Sigmoid colon (tissue), 7 donors: ENCODE data around the gene ADAM8. TPM values are rescaled to one million over a fixed set of nuclear protein-coding genes. Genes with fewer than 3 reads are reported as not detected.

Experiments
- DNase-seq: peaks from one replicate; pipeline ENCODE4 v3.0.0-alpha.2; 2019
- H3K27ac ChIP-seq, 4 donors: fragments of 200-600 bp; sonication (generic); one replicate each; pipeline ENCODE4 v1.5.1; 2016 to 2019; ENCODE audit warnings: mild to moderate bottlenecking in 1 of 4
- H3K27me3 ChIP-seq, 3 donors: fragments of 200-600 bp; sonication (generic); one replicate each; pipeline ENCODE4 v1.5.1; 2019; ENCODE audit warnings: mild to moderate bottlenecking in 1 of 3
- H3K36me3 ChIP-seq, 4 donors: fragments of 200-600 bp; sonication (generic); one replicate each; pipeline ENCODE4 v1.5.1; 2016 to 2019
- H3K4me1 ChIP-seq, 4 donors: fragments of 200-600 bp; sonication (generic); one replicate each; pipeline ENCODE4 v1.5.1; 2017 to 2019
- H3K4me3 ChIP-seq, 4 donors: fragments of 200-600 bp; sonication (generic); one replicate each; pipeline ENCODE4 v1.5.1; 2017 to 2019; ENCODE audit warnings: mild to moderate bottlenecking in 2 of 4, moderate library complexity in 1 of 4
- H3K9me3 ChIP-seq, 4 donors: fragments of 200-600 bp in 3 of 4; sonication (generic) in 3 of 4; one replicate each; pipeline versions ENCODE4 v1.5.1 to v1.6.1; 2013 to 2019
- EP300 ChIP-seq, 4 donors: sonication (generic); formaldehyde crosslinking; IDR thresholded peaks; one replicate each; pipeline ENCODE4 v1.6.1; 2017; ENCODE audit warnings: antibody characterized with exemption in 4 of 4
- POLR2A ChIP-seq, 2 donors: fragments of 450-650 bp; IDR thresholded peaks; one replicate each; pipeline ENCODE4 v1.6.1; 2016; ENCODE audit warnings: antibody characterized with exemption in 2 of 2, mild to moderate bottlenecking in 2 of 2, moderate library complexity in 2 of 2
- POLR2AphosphoS5 ChIP-seq, 4 donors: sonication (generic); formaldehyde crosslinking; IDR thresholded peaks; one replicate each; pipeline ENCODE4 v1.6.1; 2017; ENCODE audit warnings: antibody characterized with exemption in 4 of 4
- WGBS, 2 donors: extraction: QIAGEN DNeasy Blood & Tissue Kit; methylation state at CpG; one replicate each; pipeline ENCODE4 v1.1.7; 2013; 5-methylcytosine and 5-hydroxymethylcytosine counted together
- intact Hi-C: fragments of 100-400 bp; cut with DNase I; formaldehyde crosslinking; loops from one replicate; pipeline ENCODE4 v1.15.1; 2023
- polyA plus RNA-seq, 3 donors: library from polyadenylated mRNA; stranded (reverse); fragments of 200-250 nt; gene quantifications; one replicate each; pipeline ENCODE4 v1.2.3, GENCODE V29; 2013
- total RNA-seq, 4 donors: library from RNA; depleted of rRNA; stranded (reverse); fragments of >200 nt; gene quantifications; one replicate each; pipeline ENCODE4 v1.1.0, GENCODE V29; 2016
- TF ChIP-seq, protein P1 (sequence below), 4 experiments: fragments of 450-650 bp in 3 of 4; fragments of 200-600 bp in 1 of 4; IDR thresholded peaks; one replicate each; pipeline ENCODE4 v1.5.1; 2016 to 2019; ENCODE audit warnings: antibody characterized with exemption in 4 of 4, mild to moderate bottlenecking in 3 of 4, moderate library complexity in 2 of 4
- donor health status: healthy with polysubstance abuse.
- donor health status: Bipolar disorder and iron deficiency.
- donor health status: healthy.

Gene ADAM8
- total and polyA plus RNA-seq, 7 donors, result 0.36 to 8.9 (median 1.2) TPM

DNA sequence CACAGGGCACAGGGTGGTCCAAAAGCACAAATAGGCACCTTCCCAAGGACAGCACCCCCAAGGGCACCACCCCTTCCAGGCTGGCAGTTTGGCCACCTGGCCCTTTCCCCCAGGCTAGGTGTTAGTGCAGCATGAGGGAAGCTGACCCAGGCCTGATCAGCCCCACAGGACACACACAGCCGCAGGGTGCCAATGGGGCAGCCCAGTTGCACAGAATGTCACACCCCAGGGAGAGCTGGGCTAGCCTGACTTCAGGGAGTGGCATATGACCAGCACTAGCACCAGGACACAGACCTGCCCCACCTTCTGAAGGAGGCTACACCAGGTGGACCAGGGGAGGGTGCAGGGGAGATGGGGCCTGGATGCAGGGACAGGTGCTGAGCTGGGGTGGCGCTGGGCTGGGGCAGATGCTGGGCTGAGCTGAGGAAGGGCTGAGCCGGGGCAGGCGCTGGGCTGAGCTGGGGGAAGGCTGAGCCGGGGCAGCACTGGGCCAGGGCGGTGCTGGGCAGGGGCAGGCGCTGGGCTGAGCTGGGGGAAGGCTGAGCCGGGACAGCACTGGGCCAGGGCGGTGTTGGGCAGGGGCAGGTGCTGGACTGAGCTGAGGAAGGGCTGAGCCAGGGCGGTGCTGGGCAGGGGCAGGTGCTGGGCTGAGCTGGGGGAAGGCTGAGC, 3.9 kb upstream of the ADAM8 start:
- no peaks in the 10 kb centered on the region for H3K9me3 ChIP-seq
- WGBS, 2 donors, result 94 to 96% methylated on average over 10 of the region's 10 CpGs
- H3K27ac ChIP-seq, result no peak overlapping the region
- TF ChIP-seq POLR2A (IDR thresholded peaks at IDR 0.05) (no peak), POLR2AphosphoS5 (IDR thresholded peaks at IDR 0.05) (no peak), EP300 (IDR thresholded peaks at IDR 0.05) (no peak)
- TF ChIP-seq, protein P1, sequence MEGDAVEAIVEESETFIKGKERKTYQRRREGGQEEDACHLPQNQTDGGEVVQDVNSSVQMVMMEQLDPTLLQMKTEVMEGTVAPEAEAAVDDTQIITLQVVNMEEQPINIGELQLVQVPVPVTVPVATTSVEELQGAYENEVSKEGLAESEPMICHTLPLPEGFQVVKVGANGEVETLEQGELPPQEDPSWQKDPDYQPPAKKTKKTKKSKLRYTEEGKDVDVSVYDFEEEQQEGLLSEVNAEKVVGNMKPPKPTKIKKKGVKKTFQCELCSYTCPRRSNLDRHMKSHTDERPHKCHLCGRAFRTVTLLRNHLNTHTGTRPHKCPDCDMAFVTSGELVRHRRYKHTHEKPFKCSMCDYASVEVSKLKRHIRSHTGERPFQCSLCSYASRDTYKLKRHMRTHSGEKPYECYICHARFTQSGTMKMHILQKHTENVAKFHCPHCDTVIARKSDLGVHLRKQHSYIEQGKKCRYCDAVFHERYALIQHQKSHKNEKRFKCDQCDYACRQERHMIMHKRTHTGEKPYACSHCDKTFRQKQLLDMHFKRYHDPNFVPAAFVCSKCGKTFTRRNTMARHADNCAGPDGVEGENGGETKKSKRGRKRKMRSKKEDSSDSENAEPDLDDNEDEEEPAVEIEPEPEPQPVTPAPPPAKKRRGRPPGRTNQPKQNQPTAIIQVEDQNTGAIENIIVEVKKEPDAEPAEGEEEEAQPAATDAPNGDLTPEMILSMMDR (IDR thresholded peaks at IDR 0.05), result no peak
- H3K4me3 ChIP-seq, result no peak overlapping the region
- peaks cover 15 to 22% (median 17%) of the 10 kb centered on the region in 3 donors for H3K27me3 ChIP-seq
- peaks cover 22 to 69% (median 51%) of the 10 kb centered on the region in 4 donors for H3K36me3 ChIP-seq
- H3K4me1 ChIP-seq, result peaks cover 0 to 15% (median 10%) of the 10 kb centered on the region in 4 donors
- intact Hi-C loops, result no loop called here
- DNase-seq, result no peak

DNA sequence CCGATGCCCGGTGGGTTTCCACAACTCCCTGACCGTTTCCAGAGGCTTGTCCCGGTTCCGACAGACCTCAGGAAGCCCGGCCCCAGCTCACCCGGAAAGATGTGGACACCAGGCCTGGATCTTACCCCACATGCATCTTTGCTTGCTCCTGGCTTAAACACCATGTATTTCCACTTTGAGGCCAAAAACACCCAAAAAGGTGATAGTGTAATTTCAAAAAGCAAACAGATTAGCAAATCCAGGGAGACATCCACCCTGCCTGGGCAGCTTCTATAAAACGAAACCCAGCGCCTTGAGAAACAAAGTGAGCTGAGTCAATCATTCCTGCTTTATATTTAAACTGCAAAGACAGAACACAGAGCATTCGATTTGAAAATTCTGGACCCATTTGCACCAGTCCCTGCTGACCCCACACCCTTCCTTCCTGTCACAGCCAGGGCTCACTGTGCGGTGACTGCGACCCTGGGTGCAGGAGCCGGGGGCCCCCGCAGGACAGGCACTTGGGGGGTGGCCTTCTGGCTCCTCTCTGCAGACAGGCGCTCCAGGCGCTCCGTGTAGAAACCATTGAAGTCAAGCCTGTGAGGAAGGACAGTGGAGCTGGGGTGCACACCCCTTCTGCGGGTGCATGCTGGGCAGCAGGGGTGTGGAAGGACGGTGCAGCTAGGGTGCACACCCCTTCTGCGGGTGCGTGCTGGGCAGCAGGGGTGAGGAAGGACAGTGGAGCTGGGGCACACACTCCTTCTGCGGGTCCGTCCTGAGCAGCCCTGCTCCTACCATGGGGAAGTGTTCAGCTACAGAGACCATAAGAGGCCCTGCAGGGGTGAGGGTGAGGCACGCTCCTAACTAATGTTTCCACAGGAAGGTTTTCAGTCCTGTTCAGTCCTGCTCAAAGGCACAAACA, 2.9 kb upstream of the ADAM8 start:
- Histone ChIP-seq H3K36me3 (peaks cover 12 to 60% (median 42%) of the 10 kb centered on the region in 4 donors), H3K27me3 (peaks cover 17 to 29% (median 17%) of the 10 kb centered on the region in 3 donors), H3K4me1 (peaks cover 0 to 15% (median 10%) of the 10 kb centered on the region in 4 donors), H3K4me3 (no peak overlapping the region), H3K27ac (no peak overlapping the region), H3K9me3 (no peaks in the 10 kb centered on the region)
- intact Hi-C loops, result no loop called here
- TF ChIP-seq POLR2AphosphoS5 (IDR thresholded peaks at IDR 0.05) (no peak), EP300 (IDR thresholded peaks at IDR 0.05) (no peak), POLR2A (IDR thresholded peaks at IDR 0.05) (no peak)
- TF ChIP-seq, protein P1 (IDR thresholded peaks at IDR 0.05), result no peak
- 77 to 88% methylated on average over 24 of the region's 24 CpGs for WGBS, 2 donors
- no peak for DNase-seq

DNA sequence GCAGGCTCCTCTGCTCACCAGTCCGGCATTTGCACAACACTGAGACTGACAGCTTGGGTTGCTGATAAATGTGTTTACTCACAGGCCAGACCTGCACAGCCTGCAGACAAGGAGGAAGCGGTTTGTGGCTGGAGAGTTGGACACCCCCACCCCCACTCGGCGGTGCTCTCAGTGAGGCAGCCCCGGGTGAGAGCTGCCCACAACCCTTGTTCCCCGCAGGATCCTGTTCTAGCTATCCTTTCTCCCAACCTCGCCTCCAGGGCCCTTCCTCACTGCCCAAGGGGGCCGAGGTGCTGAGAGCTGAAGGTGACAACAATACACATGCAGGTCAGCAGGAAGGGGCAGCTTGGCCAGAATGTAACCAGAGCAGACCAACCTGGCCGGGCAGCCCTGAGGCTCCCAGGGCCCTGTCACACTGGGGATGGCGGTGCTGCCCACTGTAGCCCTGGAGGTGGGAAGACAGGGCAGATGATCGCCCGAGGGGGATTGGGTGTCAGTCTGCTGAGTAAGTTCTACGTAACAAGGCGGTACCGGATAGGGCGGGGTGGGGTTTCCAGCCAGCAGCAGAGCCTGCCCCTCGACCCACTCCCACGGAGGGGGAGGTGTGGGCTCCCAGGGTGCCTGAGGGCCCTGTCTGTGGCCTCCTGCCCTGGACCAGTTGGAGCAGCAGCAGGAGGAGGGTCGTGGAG, 2.1 kb upstream of the ADAM8 start:
- Histone ChIP-seq H3K27ac (peak overlapping the region in 1 of 4 donors; percentile 42), H3K4me1 (peaks cover 0 to 15% (median 10%) of the 10 kb centered on the region in 4 donors), H3K9me3 (no peaks in the 10 kb centered on the region), H3K27me3 (peaks cover 17 to 29% (median 17%) of the 10 kb centered on the region in 3 donors), H3K4me3 (no peak overlapping the region), H3K36me3 (peaks cover 11 to 51% (median 34%) of the 10 kb centered on the region in 4 donors)
- intact Hi-C loops, result no loop called here
- DNase-seq, result no peak
- TF ChIP-seq POLR2A (IDR thresholded peaks at IDR 0.05) (no peak), EP300 (IDR thresholded peaks at IDR 0.05) (no peak), POLR2AphosphoS5 (IDR thresholded peaks at IDR 0.05) (no peak)
- TF ChIP-seq, protein P1 (IDR thresholded peaks at IDR 0.05), result no peak
- WGBS, 2 donors, result 52 to 71% methylated on average over 19 of the region's 19 CpGs

DNA sequence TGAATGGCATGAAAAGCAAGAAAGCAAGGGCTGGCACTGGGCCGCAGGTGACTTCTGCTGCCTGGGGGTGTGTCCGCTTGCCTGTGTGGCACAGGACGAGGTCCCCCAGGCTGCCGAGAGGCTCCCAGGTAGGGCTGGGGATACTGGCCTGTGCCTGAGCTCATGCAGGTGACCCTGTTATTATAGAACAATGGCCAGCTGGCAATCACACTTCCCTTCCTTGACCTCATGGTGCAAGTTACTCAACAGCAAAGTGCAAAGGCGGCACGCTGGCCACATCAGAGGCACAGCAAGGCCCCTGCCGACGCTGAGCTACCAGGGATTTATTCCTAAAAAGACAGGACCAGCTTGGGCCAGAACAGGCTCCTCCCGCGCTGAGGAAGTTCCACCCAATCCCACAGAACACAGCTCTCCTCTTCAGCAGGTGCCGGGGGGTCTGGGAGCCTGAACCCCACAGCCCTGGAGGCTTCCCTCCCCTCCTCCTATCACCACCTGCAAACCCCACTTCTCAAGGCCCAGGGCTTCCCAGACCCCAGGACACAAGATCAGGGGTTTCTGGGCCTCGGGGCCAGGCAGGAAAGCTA, 1.4 kb upstream of the ADAM8 start:
- Histone ChIP-seq H3K27me3 (peaks cover 17 to 29% (median 17%) of the 10 kb centered on the region in 3 donors), H3K9me3 (no peaks in the 10 kb centered on the region), H3K27ac (peak overlapping the region in 1 of 4 donors; percentile 42), H3K4me3 (no peak overlapping the region), H3K4me1 (peaks cover 0 to 15% (median 10%) of the 10 kb centered on the region in 4 donors), H3K36me3 (peaks cover 7 to 45% (median 27%) of the 10 kb centered on the region in 4 donors)
- no peak for DNase-seq
- 62 to 75% methylated on average over 12 of the region's 12 CpGs for whole genome bisulfite sequencing, 2 donors
- TF ChIP-seq POLR2A (IDR thresholded peaks at IDR 0.05), result no peak
- no peak for TF ChIP-seq EP300 (IDR thresholded peaks at IDR 0.05)
- TF ChIP-seq, protein P1 (IDR thresholded peaks at IDR 0.05), result no peak
- TF ChIP-seq POLR2AphosphoS5 (IDR thresholded peaks at IDR 0.05), result no peak
- intact Hi-C loops, result no loop called here
